HS-5 (cell line): Measurements from ENCODE around the gene STAT1.
A peak's percentile ranks its signal among the peaks of the same experiment; 100 is the strongest.

Experiments used
- DNase-seq: peaks from one replicate; pipeline ENCODE4 v3.0.0-alpha.2; 2012; ENCODE audit warnings: low read depth

The STAT1 gene

GRCh38 chr2:191031256-191031655, 17.3 kb upstream of the STAT1 start:
- DNase-seq = no peak

DNA sequence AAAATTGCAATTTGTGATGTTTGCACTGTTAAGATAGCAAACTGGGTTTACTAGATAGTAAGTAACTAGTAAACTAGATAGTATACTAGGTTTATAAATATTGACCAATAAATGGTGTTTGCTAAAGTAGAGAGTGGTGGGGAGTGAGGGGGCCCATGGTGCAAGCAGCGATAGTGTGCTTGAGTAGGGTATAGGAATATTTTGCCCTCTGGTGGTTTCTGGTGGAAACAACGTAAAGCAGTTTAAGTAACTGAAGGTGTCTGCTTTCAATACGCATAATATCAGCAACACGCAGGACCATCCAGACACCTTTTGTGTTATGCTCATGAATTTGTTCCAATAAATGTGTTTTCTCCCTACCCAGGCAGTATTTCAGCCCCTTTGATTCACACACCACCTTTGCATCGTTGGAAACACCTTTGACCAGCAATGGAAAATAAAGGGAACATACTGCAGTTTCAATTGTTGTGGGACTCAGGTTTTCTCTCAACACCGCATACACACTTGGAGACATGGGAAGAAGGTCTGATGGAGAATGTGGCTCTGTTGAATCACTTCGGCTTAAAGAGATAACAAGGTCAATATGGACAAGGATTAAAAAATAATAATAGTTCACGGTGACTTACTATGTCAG, 16.7 kb upstream of the STAT1 start:
- DNase-seq = no peak

GRCh38 chr2:191029280-191029950, 15.4 kb upstream of the STAT1 start:
- DNase-seq = no peak

DNA sequence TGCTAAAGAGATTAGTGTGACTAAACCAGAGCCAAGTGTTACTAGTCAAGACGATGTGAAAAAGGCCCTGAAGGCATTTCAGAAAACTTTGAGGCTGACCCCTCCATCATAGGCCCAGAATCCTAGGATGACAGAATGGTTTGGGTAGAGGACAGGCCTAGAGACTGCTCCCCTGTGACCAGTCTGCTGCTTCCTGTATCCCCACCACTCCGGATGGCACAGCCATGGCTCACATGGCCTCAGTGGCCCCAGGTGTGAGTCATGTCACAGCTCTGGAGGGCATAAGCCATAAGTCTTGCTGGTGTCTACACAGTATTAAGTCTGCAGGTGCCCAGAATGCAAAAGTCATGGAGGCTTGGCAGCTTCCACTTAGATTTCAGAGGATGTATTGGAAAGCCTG, 12.4 kb upstream of the STAT1 start:
- DNase-seq = no peak

DNA sequence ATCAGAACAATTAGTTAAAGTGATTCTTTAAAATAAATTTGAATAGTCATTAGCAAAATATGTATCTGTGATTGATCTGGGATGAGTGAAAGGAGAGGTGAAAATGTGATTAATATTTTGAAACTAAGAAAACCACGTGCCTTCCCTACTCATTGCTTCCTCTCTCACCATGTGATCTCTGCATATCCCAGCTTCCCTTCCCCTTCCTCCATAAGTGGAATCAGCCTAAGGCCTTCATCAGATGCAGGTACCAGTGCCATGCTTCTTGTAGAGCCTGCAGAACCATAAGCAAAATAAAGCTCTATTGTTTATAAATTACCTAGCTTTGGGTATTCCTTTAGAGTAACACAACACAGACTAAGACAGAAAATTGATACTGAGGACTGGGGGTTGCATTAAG, 11.2 kb upstream of the STAT1 start:
- DNase-seq = no peak

DNA sequence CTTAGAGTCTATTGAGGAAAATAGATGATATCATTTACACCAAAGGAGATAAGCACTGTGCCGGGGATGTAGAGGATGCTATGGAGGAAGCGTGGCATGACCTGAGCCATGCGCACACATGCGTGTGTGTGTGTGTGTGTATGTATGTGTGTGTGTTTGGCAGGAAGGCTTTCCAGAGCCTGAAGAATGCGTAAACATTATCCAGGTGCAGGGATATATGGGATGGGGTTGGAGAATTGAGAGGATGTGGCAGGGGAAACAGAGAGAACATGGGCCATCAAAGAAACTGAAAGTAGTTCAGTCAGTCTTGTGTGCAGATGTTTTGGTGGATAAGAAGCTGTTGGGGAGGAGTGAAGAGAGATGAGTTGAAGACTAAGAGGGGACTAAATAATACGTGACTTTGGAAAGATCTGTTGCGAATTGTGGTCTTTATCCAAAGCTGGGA, 9.3 kb upstream of the STAT1 start:
- DNase-seq = no peak

DNA sequence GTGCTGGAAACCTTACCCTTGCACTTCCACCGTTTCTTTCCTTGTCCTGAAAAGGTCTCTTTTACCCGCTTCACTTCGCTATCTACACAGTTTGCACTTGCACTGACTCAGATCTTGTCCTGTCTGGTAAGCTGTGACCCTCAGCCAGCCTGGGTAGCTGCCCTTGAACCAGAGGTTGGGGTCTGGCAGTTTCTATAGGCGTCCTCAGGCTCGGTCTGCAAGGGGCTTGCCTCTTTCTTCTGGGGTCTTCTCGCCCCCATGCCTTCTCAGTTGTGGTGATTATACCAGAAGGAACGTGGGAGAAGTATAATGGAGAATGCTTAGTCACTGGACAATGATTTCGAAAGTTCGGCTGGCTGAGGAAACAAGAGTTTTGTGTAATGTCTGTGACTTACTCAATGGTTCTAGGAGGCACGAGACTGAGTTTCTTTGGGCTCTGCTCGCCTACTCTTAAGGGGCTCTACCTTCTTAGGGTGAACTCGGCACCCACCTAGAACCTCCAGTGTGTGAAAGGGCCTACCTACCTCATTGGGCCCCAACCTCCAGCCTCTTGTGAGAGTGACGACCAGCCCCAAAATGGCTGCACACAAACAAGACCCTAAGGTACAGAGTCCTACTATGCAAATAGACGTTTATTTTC, 6.9 kb upstream of the STAT1 start:
- peak; percentile 91 for DNase-seq

DNA sequence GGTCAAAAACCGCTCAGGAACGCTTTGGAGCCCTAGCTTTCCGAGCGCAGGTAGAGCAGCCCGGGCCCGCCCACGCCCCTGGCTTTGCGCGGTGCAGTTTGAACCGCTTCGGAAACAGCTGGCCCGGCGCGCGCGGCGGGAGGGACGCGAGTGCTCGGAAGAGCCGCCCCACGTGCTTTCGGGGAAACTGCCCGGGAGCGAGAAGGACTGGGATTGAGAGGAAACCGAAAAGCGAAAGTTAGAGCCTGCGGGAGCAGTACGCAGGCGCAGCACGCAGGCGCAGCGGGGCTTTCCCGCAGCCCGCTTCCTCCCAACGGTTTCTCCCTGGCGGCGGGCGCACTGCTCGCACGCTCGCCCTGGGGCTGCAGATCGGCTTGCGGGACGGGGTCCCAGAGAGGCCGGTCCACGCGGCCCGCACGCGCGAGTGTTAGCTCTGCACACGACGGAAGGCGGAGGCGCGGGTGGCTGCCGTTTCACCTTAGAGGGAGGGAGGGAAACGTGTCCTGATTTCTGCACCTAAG, 6.3 kb upstream of the STAT1 start:
- DNase-seq = peak; percentile 88

DNA sequence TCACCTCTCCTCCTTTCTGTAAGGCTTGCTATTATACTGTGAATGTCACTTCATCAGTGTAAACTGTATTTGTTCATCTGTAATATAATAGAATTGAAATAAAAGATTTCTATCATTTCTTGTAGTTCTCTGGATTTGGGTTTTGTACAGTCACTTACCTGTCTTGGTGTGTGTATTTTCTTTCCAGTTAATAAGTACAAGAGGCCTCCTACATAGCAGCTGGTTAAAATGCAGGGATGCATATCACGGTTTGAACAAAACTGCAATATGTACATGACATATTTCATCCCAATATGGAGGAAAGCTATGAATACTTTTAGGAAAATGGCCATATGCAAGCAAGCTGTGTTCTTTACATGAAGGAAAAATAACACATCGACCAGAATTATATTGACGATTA, 5.4 kb upstream of the STAT1 start:
- DNase-seq = no peak

DNA sequence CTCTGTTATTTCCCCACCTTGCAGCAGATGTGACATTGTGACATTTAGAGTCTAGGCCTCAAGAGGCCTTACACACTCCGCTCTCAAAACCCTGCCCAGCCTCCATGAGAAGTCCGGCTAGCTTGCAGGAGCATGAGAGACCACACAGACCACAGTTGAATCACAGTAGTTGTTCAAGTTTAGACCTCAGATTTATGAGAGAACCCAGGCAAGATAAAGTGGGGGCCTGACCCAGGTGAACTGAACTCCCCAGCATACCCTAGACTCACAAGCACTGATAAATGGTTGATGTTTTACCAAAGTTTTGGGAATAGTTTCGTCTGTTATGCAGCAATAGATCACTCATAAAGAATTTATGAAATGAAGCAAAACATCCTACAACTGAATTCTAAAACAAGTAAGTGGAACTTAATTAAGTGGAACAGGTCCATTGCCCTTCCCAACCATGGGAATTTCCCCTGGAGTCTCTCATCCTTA, 4.7 kb upstream of the STAT1 start:
- no peak for DNase-seq

DNA sequence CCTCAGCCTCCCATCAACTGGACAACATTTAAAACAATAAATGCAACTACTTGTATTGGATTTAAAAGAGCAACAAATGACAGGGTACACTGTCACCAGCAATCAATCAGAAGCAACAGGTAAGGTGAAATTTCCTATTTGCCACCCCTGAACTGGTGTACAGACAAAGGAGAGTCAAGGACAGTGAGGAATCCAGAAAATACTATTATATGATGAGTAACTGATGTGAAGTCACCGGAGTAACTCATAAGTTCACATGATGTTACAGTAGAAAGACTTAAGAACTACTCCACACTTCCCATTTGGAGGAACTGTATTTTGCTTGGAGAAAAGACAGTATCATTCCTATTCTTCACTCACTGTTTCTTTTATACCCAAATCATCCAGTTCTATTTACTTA, 4.1 kb upstream of the STAT1 start:
- no peak for DNase-seq

- DNase-seq = no peak
These were observed 1.9 kb upstream of the STAT1 start for GRCh38 chr2:191015831-191016230.

- DNase-seq = no peak
These were observed 1.3 kb upstream of the STAT1 start for GRCh38 chr2:191015239-191015638.

- DNase-seq = no peak
These were observed 666 bp upstream of the STAT1 start for GRCh38 chr2:191014653-191015020.

- DNase-seq = peak; percentile 18
These were observed 364 bp downstream of the STAT1 start for GRCh38 chr2:191013682-191013931.

GRCh38 chr2:191012845-191013681, 908 bp downstream of the STAT1 start:
- no peak for DNase-seq

DNA sequence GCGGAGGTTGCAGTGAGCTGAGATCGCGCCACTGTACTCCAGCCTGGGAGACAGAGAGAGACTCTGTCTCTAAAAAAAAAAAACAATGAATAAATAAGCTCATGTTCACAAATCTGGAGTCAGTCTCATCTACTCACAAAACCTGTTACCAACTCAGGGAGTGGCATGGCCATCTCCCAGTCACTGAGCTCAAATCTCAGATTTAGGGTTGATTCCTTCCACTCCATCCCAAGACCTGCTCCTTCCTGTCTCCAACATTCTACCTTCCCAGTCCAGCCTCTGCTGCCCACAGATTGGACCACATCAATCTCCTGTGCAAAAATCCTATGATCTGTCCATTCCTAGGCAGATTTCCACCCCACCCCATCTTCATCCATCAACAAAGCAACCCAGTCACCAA, 1.6 kb downstream of the STAT1 start:
- DNase-seq = no peak

DNA sequence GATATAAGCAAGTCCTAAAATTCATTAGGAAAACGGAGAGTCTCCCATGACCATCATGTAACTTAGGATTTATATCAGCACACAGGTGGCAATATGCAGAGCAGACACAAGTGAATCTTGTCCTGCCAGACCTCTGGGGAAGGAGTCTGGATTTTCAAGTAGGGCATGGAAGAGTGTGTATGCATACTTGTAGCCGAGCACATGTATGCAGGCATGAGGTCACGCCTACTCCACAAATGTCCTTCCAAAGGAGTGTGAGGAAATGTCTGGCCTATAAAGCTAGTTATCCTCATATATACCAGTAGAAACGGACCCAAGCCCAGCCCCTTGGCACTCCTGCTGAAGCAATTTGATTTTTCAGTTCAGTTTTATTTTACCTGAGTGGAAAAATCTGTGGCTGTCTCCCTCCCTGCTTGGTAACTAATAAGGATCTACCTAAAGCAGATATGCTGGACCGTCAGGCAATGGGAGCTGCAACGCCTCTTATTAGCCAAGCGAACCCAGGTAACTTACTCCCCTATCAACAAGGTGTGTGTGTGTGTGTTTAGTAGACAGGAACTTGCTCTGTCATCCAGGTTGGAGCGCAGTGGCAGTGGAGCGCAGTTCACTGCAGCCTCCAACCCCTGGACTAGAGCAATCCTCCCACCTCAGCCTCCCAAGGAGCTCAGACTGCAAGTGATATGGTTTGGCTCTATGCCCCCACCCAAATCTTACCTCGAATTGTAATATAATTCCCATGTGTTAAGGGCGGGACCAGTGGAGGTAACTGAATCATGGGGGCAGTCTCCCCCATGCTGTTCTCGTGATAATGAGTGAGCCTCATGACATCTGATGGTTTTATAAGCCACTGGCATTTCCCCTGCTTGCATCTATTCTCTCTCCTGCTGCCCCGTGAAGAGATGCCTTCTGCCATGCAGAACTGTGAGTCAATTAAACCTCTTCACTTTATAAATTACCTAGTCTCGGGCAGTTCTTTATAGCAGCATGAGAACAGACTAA, 2.8 kb downstream of the STAT1 start:
- no peak for DNase-seq

GRCh38 chr2:191009541-191010374, 4.2 kb downstream of the STAT1 start:
- no peak for DNase-seq

DNA sequence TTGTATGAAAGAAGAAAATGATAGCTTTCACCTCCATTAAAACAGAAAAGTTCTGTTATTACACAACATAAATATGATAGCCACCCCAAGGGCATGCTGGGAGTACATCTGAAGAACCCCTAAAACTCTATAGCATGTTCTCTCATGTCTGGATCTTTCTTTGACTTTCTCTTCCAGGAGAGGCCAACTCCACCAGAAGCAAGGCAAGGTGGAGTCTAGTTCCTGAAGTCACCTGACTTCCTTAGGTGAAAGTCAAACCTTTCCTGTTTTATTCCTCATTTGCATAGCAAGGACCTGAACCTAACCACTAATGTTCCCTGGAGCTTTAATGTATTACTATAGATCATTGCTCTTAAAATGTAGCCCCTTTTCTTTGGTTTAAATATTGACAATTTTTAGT, 5.7 kb downstream of the STAT1 start:
- no peak for DNase-seq
